ENCODE data around the gene PNPLA5.

Gene PNPLA5

DNA sequence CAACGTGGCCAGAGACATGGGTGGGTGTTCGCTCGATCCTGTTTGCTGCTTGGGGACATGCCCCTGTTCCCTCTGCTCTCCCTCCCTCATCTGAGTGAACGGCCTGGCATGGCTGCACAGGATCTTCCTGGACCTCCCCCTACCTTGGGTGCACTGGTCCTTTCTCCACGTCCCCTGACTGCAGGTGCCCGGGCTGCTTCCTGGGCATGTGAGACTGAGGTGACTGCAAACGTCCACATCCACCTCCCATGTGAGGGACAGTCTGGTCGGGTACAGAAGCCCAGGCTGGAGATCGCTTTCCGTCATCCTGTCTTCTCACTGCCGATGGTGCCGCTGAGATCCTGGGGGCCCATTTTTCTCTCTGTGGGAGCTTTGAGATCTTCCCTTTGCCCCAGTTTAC lies 41.3 kb downstream of the PNPLA5 start:
- H3K36me3 Mint-ChIP-seq (ENCODE audit: low read depth), result no peaks in the 10 kb centered on the region
- no peak overlapping the region for H3K27ac Mint-ChIP-seq
- H3K4me3 Mint-ChIP-seq, result no peak overlapping the region
- H3K9me3 Mint-ChIP-seq, result no peaks in the 10 kb centered on the region
- intact Hi-C loops (cut with micrococcal nuclease), result no loop called here
- peaks cover 4% of the 10 kb centered on the region for H3K27me3 Mint-ChIP-seq
- H3K4me1 Mint-ChIP-seq (ENCODE audit: low read depth), result peaks cover 7% of the 10 kb centered on the region

DNA sequence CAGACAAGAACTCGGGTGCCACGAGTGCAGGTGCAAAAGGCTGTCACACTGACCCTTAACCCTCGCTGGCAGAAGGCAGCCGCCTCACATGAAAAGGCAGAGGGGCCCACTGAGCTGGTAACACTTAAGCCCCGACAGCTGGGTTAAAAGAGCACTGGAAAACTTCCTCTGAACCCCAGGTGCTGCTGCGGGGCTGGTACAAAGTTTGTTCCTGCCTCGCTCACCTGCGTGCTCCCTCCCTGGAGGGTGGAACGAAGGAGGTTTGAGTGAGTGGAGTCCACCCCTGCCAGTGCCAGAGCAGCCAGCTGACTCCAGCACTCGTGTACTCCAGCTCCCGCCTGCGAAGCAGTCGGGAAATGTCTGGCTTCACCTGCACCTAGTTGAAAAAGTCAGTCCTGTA lies 42.1 kb downstream of the PNPLA5 start:
- Mint-ChIP-seq H3K9me3 (no peaks in the 10 kb centered on the region), H3K36me3 (ENCODE audit: low read depth) (no peaks in the 10 kb centered on the region), H3K27me3 (peaks cover 4% of the 10 kb centered on the region), H3K27ac (no peak overlapping the region), H3K4me3 (no peak overlapping the region), H3K4me1 (ENCODE audit: low read depth) (peaks cover 7% of the 10 kb centered on the region)
- intact Hi-C loops (cut with micrococcal nuclease), result no loop called here

GRCh38 chr22:43848366-43849171 lies 43.2 kb downstream of the PNPLA5 start:
- H3K27ac Mint-ChIP-seq, result no peak overlapping the region
- no peaks in the 10 kb centered on the region for H3K9me3 Mint-ChIP-seq
- peaks cover 7% of the 10 kb centered on the region for H3K4me1 Mint-ChIP-seq (ENCODE audit: low read depth)
- no peaks in the 10 kb centered on the region for H3K36me3 Mint-ChIP-seq (ENCODE audit: low read depth)
- H3K4me3 Mint-ChIP-seq, result no peak overlapping the region
- peaks cover 4% of the 10 kb centered on the region for H3K27me3 Mint-ChIP-seq
- intact Hi-C loops (cut with micrococcal nuclease), result no loop called here

- H3K36me3 Mint-ChIP-seq (ENCODE audit: low read depth), result no peaks in the 10 kb centered on the region
- intact Hi-C loops (cut with micrococcal nuclease), result no loop called here
- H3K27me3 Mint-ChIP-seq, result peaks cover 4% of the 10 kb centered on the region
- H3K4me1 Mint-ChIP-seq (ENCODE audit: low read depth), result peaks cover under 1% of the 10 kb centered on the region
- H3K9me3 Mint-ChIP-seq, result no peaks in the 10 kb centered on the region
- no peak overlapping the region for H3K27ac Mint-ChIP-seq
- H3K4me3 Mint-ChIP-seq, result no peak overlapping the region
Observed at GRCh38 chr22:43847376-43848289, 44.2 kb downstream of the PNPLA5 start.

GRCh38 chr22:43846966-43847365 lies 44.8 kb downstream of the PNPLA5 start:
- Mint-ChIP-seq H3K27me3 (peaks cover 4% of the 10 kb centered on the region), H3K27ac (no peak overlapping the region), H3K4me3 (no peak overlapping the region), H3K9me3 (no peaks in the 10 kb centered on the region), H3K36me3 (ENCODE audit: low read depth) (no peaks in the 10 kb centered on the region), H3K4me1 (ENCODE audit: low read depth) (no peaks in the 10 kb centered on the region)
- intact Hi-C loops (cut with micrococcal nuclease), result no loop called here

DNA sequence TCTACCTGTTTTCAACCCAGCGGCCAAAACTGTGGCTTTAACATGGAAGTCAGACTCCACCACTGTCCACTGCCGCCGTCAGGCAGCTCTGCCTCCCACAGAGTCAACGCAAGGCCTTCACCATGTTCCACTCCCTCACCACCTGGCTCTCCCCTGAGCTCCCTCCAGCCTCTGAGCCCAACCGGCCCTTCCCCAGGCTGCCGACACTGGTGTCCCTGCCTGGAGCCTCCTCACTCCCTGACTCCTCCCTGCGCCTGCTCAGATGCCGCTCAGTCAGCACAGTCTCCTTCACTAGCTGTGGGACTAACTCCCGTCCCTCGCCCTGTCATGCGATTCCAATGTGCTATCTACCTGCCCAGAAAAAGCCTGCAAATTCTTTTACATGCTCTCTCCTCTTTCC lies 45.8 kb downstream of the PNPLA5 start:
- Mint-ChIP-seq H3K27me3 (peaks cover 4% of the 10 kb centered on the region), H3K36me3 (ENCODE audit: low read depth) (no peaks in the 10 kb centered on the region), H3K4me1 (ENCODE audit: low read depth) (no peaks in the 10 kb centered on the region), H3K9me3 (no peaks in the 10 kb centered on the region), H3K4me3 (no peak overlapping the region), H3K27ac (no peak overlapping the region)
- intact Hi-C loops (cut with micrococcal nuclease), result no loop called here

GRCh38 chr22:43844560-43845545 lies 47.0 kb downstream of the PNPLA5 start:
- peaks cover 2% of the 10 kb centered on the region for H3K4me1 Mint-ChIP-seq (ENCODE audit: low read depth)
- H3K27ac Mint-ChIP-seq, result no peak overlapping the region
- no peak overlapping the region for H3K4me3 Mint-ChIP-seq
- no peaks in the 10 kb centered on the region for H3K36me3 Mint-ChIP-seq (ENCODE audit: low read depth)
- intact Hi-C loops (cut with micrococcal nuclease), result no loop called here
- H3K9me3 Mint-ChIP-seq, result no peaks in the 10 kb centered on the region
- H3K27me3 Mint-ChIP-seq, result no peaks in the 10 kb centered on the region

DNA sequence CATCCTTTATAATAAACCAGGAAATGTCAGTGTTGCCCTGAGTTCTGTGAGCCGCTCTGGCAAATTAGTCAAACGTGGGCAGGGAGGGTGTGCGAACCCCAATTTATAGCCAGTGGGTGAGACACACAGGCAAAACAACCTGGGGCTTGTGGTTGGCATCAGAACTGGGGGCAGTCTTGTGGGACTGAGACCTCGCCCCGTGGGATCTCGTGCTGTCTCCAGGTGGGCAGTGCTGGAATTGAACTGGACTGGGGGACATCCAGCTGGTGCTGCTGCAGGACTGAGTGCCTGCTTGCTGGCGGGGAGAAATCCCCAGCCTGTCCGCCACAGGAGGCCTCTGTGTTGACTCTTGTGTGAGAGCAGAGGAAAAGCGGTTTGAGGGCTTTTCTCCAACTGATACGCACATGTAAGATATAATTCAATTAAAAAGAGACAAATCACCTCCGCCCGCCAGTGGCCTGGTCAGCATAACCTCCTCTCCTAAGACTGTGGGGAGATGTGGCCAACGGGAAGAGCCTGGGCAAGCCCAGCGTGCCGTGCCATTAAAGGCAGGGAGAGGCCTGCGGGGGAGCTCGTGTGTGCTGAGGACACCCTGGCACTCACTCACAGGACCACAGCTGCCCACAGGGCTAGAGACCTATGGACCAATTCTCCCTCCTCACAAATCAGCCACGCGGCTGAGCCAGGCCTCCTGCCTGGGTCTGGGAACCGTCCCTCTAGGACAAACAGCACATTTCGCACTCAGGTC lies 47.9 kb downstream of the PNPLA5 start:
- Mint-ChIP-seq H3K27me3 (no peaks in the 10 kb centered on the region), H3K4me1 (ENCODE audit: low read depth) (peaks cover 5% of the 10 kb centered on the region), H3K9me3 (no peaks in the 10 kb centered on the region), H3K36me3 (ENCODE audit: low read depth) (no peaks in the 10 kb centered on the region), H3K4me3 (no peak overlapping the region), H3K27ac (no peak overlapping the region)
- intact Hi-C loops (cut with micrococcal nuclease), result no loop called here

GRCh38 chr22:43841742-43842141 lies 50.1 kb downstream of the PNPLA5 start:
- no peaks in the 10 kb centered on the region for H3K27me3 Mint-ChIP-seq

DNA sequence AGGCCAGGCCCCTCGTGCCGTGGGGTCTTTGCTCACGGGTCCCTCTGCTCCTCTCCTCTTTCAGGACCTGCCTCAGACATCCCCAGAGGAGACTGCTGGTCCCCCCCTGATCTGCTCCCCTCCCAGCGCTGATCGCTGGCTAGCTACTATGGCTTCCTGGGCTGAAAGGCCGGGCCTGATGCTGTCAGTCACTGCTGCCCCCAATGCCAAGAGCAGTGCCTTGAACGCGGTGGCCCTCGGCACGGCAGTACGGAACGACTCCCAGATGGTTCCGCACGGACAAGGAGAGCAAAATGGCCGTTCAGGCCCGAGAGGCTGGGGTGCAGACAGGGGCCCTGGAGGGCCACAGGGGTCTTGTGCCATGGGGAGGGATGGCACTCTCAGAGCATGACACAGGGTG lies 51.0 kb downstream of the PNPLA5 start:
- intact Hi-C loops (cut with micrococcal nuclease), result no loop called here
- H3K4me3 Mint-ChIP-seq, result no peak overlapping the region
- no peaks in the 10 kb centered on the region for H3K9me3 Mint-ChIP-seq
- H3K27me3 Mint-ChIP-seq, result no peaks in the 10 kb centered on the region
- H3K4me1 Mint-ChIP-seq (ENCODE audit: low read depth), result peaks cover 5% of the 10 kb centered on the region
- no peak overlapping the region for H3K27ac Mint-ChIP-seq
- H3K36me3 Mint-ChIP-seq (ENCODE audit: low read depth), result no peaks in the 10 kb centered on the region

More at GRCh38 chr22:43841742-43842141, 50.1 kb downstream of the PNPLA5 start:
- peaks cover 5% of the 10 kb centered on the region for H3K4me1 Mint-ChIP-seq (ENCODE audit: low read depth)
- H3K27ac Mint-ChIP-seq, result no peak overlapping the region
- no peaks in the 10 kb centered on the region for H3K36me3 Mint-ChIP-seq (ENCODE audit: low read depth)
- H3K4me3 Mint-ChIP-seq, result no peak overlapping the region
- intact Hi-C loops (cut with micrococcal nuclease), result no loop called here
- no peaks in the 10 kb centered on the region for H3K9me3 Mint-ChIP-seq

GRCh38 chr22:43840431-43840830 lies 51.4 kb downstream of the PNPLA5 start:
- no peaks in the 10 kb centered on the region for H3K36me3 Mint-ChIP-seq (ENCODE audit: low read depth)
- H3K4me3 Mint-ChIP-seq, result no peak overlapping the region
- intact Hi-C loops (cut with micrococcal nuclease), result no loop called here
- no peak overlapping the region for H3K27ac Mint-ChIP-seq
- no peaks in the 10 kb centered on the region for H3K9me3 Mint-ChIP-seq
- H3K4me1 Mint-ChIP-seq (ENCODE audit: low read depth), result peaks cover 5% of the 10 kb centered on the region
- peaks cover 3% of the 10 kb centered on the region for H3K27me3 Mint-ChIP-seq

DNA sequence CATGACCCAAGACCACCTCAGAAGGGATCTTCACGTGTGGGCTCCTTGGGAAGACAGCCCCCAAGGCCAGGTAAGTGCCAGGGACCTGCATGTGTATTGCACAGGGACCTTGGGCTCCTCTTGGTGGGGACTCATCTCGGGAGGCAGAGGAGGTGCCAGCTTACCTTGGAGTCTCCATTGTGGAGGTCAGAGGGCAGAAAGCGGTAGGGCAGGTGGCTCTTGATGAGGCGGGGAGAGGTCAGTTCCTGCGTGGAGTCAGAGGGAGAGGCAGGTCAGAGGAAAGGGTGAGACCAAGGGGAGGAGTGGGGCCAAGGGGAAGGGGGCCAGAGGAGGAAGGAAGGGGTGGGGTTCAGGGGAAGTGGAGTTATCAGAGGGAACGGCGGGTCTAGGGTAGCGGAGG lies 52.0 kb downstream of the PNPLA5 start:
- Mint-ChIP-seq H3K9me3 (no peaks in the 10 kb centered on the region), H3K36me3 (ENCODE audit: low read depth) (no peaks in the 10 kb centered on the region), H3K4me1 (ENCODE audit: low read depth) (peaks cover 5% of the 10 kb centered on the region), H3K27me3 (peaks cover 7% of the 10 kb centered on the region), H3K4me3 (no peak overlapping the region), H3K27ac (no peak overlapping the region)
- intact Hi-C loops (cut with micrococcal nuclease), result no loop called here
